ENCODE results near the gene TNNT3.

TNNT3 gene

DNA sequence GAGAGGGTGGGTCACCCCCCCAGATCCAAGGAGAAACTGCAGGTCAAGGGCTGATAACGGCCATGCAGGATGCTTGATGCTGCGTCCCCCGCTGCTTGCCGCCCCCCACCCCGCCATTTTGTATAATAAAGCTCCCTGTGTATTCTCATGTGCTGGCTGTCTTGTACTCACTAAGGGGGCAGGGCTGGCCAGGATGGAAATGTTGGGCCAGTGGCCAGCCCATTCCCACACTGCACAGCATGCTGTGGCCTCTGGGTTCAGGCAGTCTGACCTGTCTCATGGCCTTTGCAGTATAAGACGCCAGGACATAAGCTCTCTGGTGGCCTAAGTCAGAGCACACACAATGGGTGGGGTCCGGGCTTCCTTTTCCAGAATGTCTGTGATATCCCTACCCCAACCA is 27.4 kb upstream of the TNNT3 start:
- no peak overlapping the region for H3K27ac ChIP-seq
- H3K4me3 ChIP-seq: no peak overlapping the region

DNA sequence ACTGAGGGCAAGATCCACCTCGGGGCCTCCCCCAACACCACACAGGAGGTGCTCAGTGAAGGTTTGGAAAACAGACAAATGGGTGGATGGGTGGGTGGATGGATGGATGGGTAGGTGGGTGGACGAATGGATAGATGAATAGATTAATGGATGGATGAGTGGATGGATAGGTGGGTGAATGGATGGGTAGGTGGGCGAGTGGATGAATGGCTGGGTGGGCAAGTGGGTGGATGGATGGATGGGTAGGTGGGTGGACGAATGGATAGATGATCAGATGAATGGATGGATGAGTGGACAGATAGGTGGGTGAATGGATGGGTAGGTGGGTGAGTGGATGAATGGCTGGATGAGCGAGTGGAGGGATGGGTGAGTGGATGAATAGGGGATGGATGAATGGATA is 26.9 kb upstream of the TNNT3 start:
- H3K4me3 ChIP-seq: no peak overlapping the region
- no peak overlapping the region for H3K27ac ChIP-seq

DNA sequence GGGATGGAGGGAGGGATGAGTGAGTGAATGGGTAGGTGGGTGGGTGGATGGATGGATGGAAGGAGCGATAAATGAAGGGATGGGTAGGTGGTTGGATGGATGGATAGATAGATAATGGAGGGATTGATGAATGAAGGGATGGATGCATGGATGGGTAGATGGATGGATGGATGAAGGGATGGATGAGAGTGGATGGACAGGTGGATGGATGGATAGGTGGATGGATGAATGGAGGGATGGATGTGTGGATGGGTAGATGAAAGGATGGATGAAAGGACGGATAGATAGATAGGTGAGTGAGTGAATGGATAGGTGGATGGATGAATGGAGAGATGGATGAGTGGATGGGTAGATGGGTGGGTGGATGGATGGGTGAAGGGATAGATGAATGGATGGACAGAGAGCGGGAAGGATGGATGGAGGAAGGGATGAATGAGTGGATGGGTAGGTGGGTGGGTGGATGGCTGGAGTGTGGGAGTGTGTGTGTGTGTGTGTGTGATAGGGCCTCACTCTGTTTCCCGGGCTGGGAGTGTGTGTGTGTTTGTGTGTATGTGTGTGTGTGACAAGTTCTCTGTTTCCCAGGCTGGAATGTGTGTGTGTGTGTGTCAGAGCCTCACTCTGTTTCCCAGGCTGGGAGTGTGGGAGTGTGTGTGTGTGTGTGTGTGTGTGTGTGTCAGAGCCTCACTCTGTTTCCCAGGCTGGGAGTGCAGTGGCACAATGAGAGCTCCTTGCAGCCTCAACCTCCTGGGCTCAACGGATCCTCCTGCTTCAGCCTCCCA is 25.7 kb upstream of the TNNT3 start:
- Histone ChIP-seq H3K27ac (no peak overlapping the region), H3K4me3 (no peak overlapping the region)

DNA sequence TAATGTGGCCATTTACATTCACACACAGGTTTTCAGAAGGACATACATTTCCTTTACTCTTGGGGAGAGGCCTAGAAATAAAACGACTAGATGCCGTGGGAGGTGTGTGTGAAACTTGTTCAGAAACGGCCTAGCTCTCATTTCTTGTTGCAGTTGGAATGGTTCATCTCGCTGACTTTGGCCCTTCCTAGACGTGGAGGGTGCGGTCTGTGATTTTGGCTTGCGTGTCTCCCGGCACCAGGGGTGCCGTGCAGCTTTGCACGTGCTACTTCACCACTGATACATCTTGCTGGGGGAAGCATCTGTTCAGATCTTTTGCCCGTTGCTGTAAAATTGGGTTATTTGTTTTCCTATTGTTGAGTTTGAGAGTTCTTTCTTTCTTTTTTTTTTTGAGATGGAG is 24.7 kb upstream of the TNNT3 start:
- H3K27ac ChIP-seq: no peak overlapping the region
- H3K4me3 ChIP-seq: no peak overlapping the region

DNA sequence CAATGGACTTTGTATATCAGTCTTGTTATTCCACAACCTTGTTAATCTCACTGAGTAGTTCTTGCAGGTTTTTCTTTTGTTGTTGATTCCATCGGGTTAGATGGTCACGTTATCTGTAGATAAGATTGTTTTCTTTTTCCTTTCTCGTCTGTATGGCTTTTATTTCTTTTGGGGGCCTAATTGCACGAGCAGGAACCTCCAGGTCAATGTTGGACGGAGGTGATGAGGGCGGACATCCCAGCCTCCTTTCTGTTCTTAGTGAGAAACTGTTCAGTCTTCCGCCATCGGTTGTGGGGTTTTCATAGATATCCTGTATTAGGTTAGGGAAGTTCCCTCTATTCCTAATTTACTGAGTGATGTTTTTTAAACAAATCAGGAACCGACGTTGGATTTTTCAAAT is 23.0 kb upstream of the TNNT3 start:
- Histone ChIP-seq H3K4me3 (peak overlapping the region in 1 of 7 experiments; percentile 13), H3K27ac (peak overlapping the region in 2 of 21 experiments; percentile 29 to 30)

DNA sequence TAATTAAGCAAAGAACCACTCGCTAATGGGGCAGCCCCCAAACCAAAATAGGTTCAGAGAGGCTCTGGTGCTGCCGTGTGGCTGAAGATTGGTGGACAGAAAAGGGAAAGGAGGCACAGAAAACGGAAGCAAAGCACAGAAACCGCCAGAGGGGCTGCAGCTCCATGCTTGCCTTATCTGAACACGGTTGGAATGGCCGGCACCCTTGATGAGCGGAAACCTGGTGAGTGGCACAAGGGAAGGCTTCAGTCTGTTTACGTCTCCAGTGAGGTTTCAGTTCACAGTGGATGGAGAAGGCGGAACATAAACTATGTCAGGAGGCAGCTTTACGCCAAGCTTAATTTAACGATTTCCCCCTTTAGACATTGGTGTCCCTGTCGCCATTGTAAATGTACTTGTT is 22.6 kb upstream of the TNNT3 start:
- Histone ChIP-seq H3K27ac (peak overlapping the region in 2 of 21 experiments; percentile 29 to 30), H3K4me3 (peak overlapping the region in 1 of 7 experiments; percentile 13)

DNA sequence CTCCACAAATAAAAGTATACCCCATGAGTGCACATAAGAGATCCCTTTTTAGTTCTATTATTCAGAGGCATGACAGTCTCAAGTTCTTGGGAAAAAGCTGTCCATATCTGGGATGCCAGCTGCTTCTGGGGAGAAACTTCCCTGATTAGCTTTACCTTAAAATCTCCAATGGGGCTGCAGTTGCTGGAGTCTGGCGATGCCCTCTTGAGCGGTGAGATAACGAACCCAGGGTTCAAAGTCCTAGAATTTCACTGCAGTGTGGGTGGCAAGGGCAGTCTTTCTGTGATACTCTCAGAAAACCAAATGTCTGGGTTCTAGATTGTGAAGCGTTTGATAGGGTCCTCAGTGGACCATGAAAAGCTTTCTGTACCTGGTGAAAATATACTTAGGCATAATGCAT is 20.4 kb upstream of the TNNT3 start:
- Histone ChIP-seq H3K4me3 (no peak overlapping the region), H3K27ac (no peak overlapping the region)

DNA sequence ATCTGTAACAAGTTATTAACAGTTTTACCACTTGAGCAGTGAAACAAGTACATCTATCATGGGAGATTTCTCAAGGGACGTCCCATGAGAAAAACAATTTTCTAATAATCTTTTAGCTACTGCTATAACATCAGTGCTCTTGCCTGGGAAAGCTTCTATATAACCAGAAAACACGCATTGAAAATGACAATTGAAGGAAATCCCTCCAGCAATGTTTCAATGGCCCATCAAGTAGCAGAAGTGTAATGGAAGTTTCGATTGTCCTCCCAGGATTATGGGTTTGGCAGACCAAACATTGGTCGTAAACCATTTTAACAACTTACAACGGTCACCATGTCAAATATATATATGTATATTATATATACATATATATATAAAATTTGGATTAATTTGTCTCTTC is 19.8 kb upstream of the TNNT3 start:
- no peak overlapping the region for H3K4me3 ChIP-seq
- H3K27ac ChIP-seq: no peak overlapping the region

DNA sequence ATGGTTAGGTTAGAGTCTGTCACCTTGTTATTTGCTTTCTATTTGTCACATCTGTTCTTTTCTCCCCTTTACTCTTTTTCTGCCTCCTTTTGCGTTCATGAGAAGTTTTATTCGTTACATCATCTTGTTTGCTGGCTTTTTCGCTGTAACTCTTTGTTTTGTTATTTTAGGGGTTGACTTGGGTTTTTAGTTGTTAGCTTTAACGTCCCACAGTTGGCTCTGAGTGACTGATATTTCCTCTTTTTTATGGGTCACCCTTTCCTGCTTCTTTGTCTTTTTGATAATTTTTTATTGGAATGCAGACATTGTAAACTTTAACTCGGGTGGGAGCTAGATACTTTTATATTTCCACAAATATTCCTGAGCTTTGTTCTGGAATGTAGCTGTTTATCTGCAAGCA is 13.3 kb upstream of the TNNT3 start:
- H3K27ac ChIP-seq: peak overlapping the region in 5 of 21 experiments; percentile 44 to 74 (median 49)
- no peak overlapping the region for H3K4me3 ChIP-seq

DNA sequence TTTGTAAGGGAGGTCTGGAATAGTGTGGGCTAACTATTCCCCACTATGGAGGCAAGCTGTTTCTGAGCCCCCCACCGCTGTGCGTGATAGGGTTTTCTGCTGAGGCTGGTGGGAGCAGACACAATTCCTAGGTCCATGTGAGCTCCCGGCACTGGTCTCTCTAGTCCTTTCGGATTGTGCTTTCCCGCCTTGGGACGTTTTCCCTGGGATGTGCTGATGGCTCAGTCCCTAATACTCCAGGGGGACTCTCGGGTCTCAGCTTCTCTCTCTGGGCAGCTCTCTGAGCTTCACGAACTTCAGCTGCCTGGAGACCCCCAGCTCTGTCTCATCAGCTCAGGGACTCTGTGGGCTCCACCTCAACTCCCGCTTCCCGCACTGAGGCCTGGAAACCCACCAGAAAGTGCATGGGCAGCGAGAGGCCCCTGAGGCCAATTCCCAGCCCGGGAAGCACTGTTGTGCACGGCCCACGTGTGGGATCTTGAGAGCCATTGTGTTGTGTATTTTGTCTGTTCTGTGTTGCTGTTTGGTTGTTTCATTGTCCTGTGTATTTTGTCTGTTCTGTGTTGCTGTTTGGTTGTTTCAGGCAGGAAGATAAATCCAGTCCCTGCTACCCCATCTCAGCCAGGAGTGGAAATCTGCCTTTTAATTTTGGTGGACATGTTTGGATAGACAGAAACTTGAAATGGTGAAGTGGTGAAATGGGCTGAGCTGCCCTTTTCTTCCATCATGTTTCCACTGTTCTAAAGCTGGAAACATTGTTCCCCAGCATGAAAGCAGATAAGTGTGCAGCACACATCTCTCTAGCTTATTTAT is 12.7 kb upstream of the TNNT3 start:
- no peak overlapping the region for H3K4me3 ChIP-seq
- peak overlapping the region in 6 of 21 experiments; percentile 11 to 74 (median 46) for H3K27ac ChIP-seq

DNA sequence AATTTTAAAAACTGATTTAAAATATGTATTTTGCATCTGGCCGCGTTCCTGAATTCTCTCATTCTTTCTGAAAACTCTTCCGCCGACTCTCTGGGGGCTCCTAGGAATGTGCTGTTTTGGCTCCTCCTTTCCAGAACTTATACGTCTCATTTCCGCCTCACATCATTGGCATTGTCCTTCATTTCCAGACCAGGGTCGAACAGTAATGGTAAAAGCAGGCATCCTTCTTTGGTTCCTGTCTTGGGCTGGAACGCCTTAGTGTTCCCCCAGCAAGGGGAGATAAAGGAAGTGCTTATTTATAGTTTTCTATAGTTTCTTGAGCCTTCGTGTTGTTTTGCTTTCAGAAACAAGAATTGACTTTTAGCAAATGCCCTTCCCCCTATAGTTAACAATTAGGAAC is 10.9 kb upstream of the TNNT3 start:
- Histone ChIP-seq H3K27ac (peak overlapping the region in 6 of 21 experiments; percentile 4 to 71 (median 44)), H3K4me3 (no peak overlapping the region)

DNA sequence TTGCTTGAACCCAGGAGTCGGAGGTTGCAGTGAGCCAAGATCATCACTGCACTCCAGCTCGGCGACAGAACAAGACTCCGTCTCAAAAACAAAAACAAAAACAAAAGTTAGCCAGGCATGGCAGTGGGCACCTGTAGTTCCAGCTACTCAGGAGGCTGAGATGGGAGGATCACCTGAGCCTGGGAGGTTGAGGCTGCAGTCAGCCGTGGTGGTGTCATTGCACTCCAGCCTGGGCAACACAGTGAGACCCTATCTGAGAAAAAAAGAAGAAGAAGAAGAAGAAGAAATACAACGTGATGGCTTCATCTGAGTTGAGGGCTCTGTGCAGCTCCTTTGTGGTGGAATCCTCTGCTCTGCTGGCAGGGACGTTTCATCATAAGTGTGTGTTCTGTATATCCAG is 10.0 kb upstream of the TNNT3 start:
- Histone ChIP-seq H3K4me3 (no peak overlapping the region), H3K27ac (peak overlapping the region in 3 of 21 experiments; percentile 5 to 43 (median 39))

DNA sequence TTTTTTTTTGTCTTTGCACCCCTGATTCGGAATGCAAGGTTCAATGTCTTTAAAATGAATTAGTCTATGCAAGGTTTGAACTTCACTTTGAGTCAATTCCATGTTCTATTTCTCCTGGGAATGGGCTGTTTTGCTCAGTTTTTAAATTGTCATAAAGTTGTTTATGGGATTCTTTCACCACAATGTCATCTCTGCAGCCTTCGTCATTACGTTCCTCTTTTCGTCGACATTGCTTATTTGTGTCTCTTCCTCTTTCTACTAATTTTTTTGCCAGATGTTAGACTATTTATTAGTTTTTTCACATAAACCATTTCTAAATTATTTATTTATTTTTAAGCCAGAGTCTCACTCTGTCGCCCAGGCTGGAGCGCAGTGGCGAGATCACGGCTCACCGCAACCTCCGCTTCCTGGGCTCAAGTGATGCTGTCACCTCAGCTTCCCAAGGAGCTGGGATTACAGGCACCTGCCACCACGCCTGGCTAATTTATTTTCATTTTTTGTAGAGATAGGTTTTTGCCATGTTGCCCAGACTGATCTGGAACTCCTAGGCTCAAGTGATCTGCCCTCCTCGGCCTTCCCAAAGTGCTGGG is 7.1 kb upstream of the TNNT3 start:
- H3K27ac ChIP-seq: no peak overlapping the region

DNA sequence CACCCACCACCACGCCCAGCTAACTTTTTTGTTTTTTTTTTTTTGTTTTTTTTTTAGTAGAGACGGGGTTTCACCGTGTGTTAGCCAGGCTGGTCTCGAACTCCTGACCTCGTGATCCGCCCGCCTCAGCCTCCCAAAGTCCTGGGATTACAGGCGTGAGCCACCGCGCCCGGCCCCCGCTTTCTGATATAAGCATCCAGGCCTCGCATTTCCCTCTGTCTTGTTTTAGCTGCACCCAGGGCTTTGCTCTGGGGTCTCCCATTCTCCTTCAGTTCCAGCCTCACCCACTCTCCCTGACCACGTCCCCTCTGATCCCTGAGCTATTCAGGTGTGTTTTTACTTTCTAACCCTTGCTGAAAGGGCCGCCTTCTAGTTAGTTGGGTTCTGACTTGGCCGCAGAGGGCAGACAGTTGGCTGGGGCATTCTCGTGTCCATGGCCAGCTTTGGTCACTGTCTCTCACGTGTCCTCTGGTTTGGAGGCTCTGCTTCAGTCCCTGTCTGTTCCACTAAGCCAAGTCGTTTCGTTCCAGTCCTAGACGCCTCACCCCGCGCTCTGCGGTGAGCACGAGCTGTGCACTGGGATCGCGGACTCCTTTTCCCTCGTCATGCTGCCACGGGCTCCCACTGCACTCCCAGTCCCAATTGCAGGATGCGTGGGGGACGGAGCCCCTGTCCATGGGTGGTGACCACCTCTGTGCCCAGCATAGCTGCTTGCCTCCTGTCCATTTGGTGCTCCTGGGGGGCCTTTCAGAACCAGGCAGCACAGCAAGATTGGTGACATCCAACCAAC is 6.0 kb upstream of the TNNT3 start:
- Histone ChIP-seq H3K27ac (no peak overlapping the region), H3K4me3 (no peak overlapping the region)

More for the DNA sequence above, 7.1 kb upstream of the TNNT3 start:
- no peak overlapping the region for H3K4me3 ChIP-seq

DNA sequence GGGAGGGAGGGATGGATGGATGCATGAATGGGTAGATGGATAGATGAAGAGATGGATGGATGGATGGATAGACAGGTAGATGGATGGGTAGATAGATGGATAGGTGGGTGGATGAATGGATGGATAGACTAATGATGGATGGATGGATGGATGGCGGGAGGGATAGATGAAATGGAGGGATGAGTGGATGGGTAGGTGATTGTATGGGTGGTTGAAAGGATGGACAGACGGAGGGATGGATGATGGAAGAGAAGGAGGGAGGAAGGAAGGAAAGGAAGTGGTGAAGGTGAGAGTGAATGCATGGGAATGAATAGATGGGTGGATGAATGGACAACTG is 3.7 kb upstream of the TNNT3 start:
- Histone ChIP-seq H3K27ac (no peak overlapping the region), H3K4me3 (no peak overlapping the region)

DNA sequence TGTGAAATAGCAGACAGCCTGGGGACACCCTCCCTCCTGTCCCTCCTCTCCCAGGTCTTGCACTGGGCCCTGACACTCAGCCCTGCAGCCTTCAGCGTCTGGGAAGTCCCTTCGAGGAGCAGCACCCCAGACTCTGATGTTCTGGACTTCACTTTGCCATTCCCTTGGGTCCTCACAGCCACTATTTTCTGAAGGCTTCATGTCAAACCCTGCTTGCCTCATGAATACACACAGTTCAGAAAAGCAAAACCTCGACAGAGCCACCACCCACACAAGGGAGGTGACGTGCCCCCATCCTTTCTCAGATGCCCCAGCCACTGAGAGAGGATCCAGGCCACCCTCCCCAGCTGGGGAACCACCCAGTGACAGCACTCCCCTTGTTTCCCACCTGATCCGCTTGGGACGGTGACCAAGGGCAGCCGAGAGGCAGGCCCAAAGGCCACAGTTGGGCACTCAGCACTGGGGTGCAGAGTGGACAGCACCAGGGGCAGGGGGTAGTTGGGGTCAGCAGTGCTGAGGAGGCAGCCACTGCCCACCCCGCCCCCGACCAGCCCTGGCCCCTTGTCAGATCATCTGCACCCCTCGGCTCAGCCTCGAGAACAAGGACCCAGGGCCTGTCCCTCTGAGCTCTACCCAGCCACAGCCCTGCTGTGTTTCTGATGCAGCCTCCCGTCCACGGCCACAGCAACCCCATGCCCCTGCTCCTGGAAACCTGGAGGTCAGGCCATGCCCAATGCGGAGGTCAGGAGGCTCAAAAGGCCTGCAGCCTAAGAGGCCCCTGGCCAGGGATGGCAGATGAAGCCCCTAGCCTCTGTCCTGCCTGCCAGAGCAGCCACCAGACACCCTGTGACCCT is 3.1 kb upstream of the TNNT3 start:
- Histone ChIP-seq H3K27ac (no peak overlapping the region), H3K4me3 (no peak overlapping the region)

DNA sequence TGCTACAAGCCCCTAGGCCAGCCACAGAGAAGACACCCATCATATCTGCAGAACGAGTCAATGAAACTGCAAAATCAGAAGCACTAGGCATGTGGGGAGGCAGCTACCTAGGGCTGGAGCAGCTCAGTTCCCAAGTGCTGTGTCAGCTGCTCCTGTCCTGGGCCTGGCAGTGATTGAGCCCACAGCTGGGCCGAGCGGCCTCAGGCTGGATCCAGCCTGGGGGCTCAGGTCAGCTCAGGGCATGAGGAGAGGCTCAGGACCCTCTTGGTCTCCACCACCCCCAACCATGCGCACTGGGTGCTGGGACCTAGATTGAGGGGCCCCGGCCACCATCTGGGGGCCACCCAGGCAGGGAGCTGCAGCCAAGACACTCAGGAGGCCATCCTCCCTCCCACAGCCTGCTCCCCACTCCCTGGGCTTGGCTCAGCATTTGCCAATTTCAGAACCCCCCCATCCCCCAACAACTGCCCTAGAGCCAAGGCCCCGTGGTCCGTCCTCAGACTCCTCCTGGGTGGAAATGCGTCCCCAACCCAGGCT is 2.4 kb upstream of the TNNT3 start:
- no peak overlapping the region for H3K27ac ChIP-seq
- H3K4me3 ChIP-seq: no peak overlapping the region

DNA sequence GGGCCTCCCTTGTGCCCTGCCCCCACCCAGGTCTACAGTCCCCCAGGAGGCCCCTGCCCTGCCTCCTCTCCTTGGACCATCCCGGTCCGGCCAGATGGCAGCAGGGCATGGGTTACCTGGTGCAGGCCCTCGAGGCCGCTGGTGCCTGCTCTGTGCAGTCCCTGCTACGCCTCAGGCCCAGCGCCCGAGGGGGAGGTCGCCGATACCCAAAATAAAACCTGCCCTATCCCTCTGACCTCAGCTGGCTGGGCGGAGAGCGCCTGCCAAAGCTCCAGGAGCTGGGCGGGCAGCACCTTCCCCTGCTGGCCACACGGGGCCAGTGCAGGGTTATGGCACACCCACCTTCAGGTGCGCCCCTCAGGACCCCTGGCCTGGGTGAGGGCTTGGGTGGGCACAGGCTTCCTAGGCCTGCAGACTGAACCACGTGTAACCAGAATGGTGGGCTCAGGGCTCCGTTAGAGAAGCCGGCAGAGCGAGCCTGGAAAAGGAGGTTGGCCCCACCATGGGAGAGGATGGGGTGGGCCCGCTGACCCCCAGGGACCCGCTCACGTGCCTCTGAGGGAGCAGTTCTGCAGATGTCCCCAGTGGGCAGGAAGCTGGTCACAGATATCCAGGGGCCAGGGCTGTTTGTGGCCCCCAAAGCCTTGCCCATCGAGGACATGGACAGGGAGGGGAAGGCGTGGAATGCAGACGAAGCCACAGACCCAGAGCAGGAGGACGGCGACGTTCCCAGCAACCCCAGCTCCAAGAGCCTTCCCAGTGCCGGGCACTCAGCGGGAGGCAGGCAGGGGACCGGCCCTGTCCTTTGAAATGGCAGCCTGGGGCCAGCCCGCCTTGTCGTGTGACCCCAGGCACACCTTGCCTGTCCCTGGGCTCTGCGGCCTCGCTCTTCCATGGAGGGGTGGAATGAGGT is 1.7 kb upstream of the TNNT3 start:
- Histone ChIP-seq H3K27ac (no peak overlapping the region), H3K4me3 (no peak overlapping the region)
